Transverse colon (tissue), 3 donors: ENCODE results near the gene FLYWCH2.

Experiments used
- CTCF ChIP-seq, 5 experiments: fragments of 200-600 bp in 3 of 5; fragments of 450-650 bp in 2 of 5; sonication (generic) in 3 of 5; IDR thresholded peaks; 1 replicate in 2 of 5; 2 replicates in 3 of 5; pipeline ENCODE4 v1.5.1; 2016 to 2017; ENCODE audit warnings: antibody characterized with exemption in 5 of 5, inconsistent platforms in 3 of 5, mild to moderate bottlenecking in 2 of 5, moderate library complexity in 1 of 5
- EP300 ChIP-seq: sonication (generic); formaldehyde crosslinking; IDR thresholded peaks from one replicate; pipeline ENCODE4 v1.6.1; 2017; ENCODE audit warnings: antibody characterized with exemption, low read depth
- POLR2A ChIP-seq: fragments of 450-650 bp; IDR thresholded peaks from one replicate; pipeline ENCODE4 v1.6.1; 2016; ENCODE audit warnings: antibody characterized with exemption, mild to moderate bottlenecking, moderate library complexity

- no peak for TF ChIP-seq EP300
- no peak for TF ChIP-seq CTCF (IDR thresholded peaks at IDR 0.05)
- TF ChIP-seq POLR2A, result no peak
Observed at GRCh38 chr16:2897110-2897509, 14.1 kb downstream of the FLYWCH2 start.
